Endometrial microvascular endothelial cells (primary cell): ENCODE measurements around the gene OBP2B. TPM values are rescaled to one million over a fixed set of nuclear protein-coding genes. Genes with fewer than 3 reads are reported as not detected.

Experiments
- total RNA-seq: library from RNA; depleted of rRNA; stranded (reverse); fragments of >200 nt; gene quantifications from one replicate; pipeline ENCODE4 v1.2.3, GENCODE V29; 2015; ENCODE audit errors: inconsistent ontology term

OBP2B gene
- total RNA-seq, 1 donor from 2014 or later, result not detected

Other genes with a start within 250 kb of the OBP2B start
- gene GFI1B, start 230.6 kb downstream of the OBP2B start, total RNA-seq, result not detected
- 58.4 TPM for gene GTF3C5, start 178.3 kb downstream of the OBP2B start, total RNA-seq
- 0.37 TPM for gene CEL, start 147.3 kb downstream of the OBP2B start, total RNA-seq
- gene RALGDS, start 88.0 kb downstream of the OBP2B start, total RNA-seq, result 17.6 TPM
- gene GBGT1, start 45.3 kb downstream of the OBP2B start, total RNA-seq, result 0.37 TPM
- not detected for gene ABO, start 66.0 kb upstream of the OBP2B start, total RNA-seq
- gene SURF6, start 126.9 kb upstream of the OBP2B start, total RNA-seq, result 24.1 TPM
- gene MED22, start 138.9 kb upstream of the OBP2B start, total RNA-seq, result 20.3 TPM
- gene RPL7A, start 139.0 kb upstream of the OBP2B start, total RNA-seq, result 2,760 TPM
- 14.4 TPM for gene SURF1, start 147.2 kb upstream of the OBP2B start, total RNA-seq
- 15.1 TPM for gene SURF2, start 147.3 kb upstream of the OBP2B start, total RNA-seq
- 299 TPM for gene SURF4, start 166.8 kb upstream of the OBP2B start, total RNA-seq
- gene STKLD1, start 167.1 kb upstream of the OBP2B start, total RNA-seq, result 0.19 TPM
- 18.7 TPM for gene REXO4, start 208.8 kb upstream of the OBP2B start, total RNA-seq
- gene ADAMTS13, start 213.1 kb upstream of the OBP2B start, total RNA-seq, result 1.8 TPM